Transverse colon (tissue), 4 donors: Measurements from ENCODE around the gene PIK3CB. TPM values are rescaled to one million over a fixed set of nuclear protein-coding genes. Genes with fewer than 3 reads are reported as not detected.

ENCODE experiments used
- DNase-seq: peaks from one replicate; pipeline ENCODE4 v3.0.0-alpha.2; 2019
- H3K27ac ChIP-seq, 4 donors: fragments of 200-600 bp; sonication (generic); 2 replicates each; pipeline ENCODE4 v1.5.1; 2016 to 2018; ENCODE audit warnings: inconsistent platforms in 4 of 4
- H3K27me3 ChIP-seq: fragments of 200-600 bp; sonication (generic); 2 replicates; pipeline ENCODE4 v1.5.1; 2017; ENCODE audit warnings: inconsistent platforms
- H3K36me3 ChIP-seq, 4 donors: fragments of 200-600 bp; sonication (generic); 2 replicates each; pipeline ENCODE4 v1.5.1; 2017 to 2019; ENCODE audit warnings: inconsistent platforms in 4 of 4
- H3K4me1 ChIP-seq, 4 donors: fragments of 200-600 bp; sonication (generic); 2 replicates each; pipeline ENCODE4 v1.5.1; 2017 to 2020; ENCODE audit warnings: inconsistent platforms in 4 of 4
- H3K4me3 ChIP-seq, 4 donors: fragments of 200-600 bp; sonication (generic); 1 replicate in 1 of 4; 2 replicates in 3 of 4; pipeline versions ENCODE4 v1.5.1 to v1.6.1; 2017 to 2019; ENCODE audit warnings: inconsistent platforms in 4 of 4
- H3K9me3 ChIP-seq, 2 donors: fragments of 200-600 bp; sonication (generic); 2 replicates each; pipeline ENCODE4 v1.5.1; 2017 to 2019; ENCODE audit warnings: inconsistent platforms in 2 of 2
- EP300 ChIP-seq: sonication (generic); formaldehyde crosslinking; IDR thresholded peaks from one replicate; pipeline ENCODE4 v1.6.1; 2017; ENCODE audit warnings: antibody characterized with exemption, low read depth
- POLR2A ChIP-seq: fragments of 450-650 bp; IDR thresholded peaks from one replicate; pipeline ENCODE4 v1.6.1; 2016; ENCODE audit warnings: antibody characterized with exemption, mild to moderate bottlenecking, moderate library complexity
- POLR2AphosphoS5 ChIP-seq, 3 donors: sonication (generic); formaldehyde crosslinking; IDR thresholded peaks; one replicate each; pipeline ENCODE4 v1.6.1; 2016; ENCODE audit warnings: antibody characterized with exemption in 3 of 3
- WGBS, 2 donors: methylation state at CpG; one replicate each; pipeline ENCODE4 v1.1.5; 2018; ENCODE audit warnings: low coverage in 1 of 2; 5-methylcytosine and 5-hydroxymethylcytosine counted together
- in situ Hi-C, 4 donors: fragments of 200-750 bp; cut with MboI; loops; one replicate each; pipeline versions ENCODE4 v1.15.0 to v1.15.1; 2017; ENCODE audit warnings: low sequenced_read_pairs in 3 of 4, low pct_ligation_motif_present in 1 of 4, low pct_unique_long_range_greater_than_20kb in 1 of 4
- intact Hi-C: fragments of 100-400 bp; cut with DNase I; formaldehyde crosslinking; loops from one replicate; pipeline ENCODE4 v1.15.1; 2023; ENCODE audit warnings: low total_unique reads
- total RNA-seq, 4 donors: library from RNA; depleted of rRNA; stranded (reverse); fragments of >200 nt; gene quantifications; one replicate each; pipeline ENCODE4 v1.1.0, GENCODE V29; 2016
- TF ChIP-seq, protein P1 (sequence below), 5 experiments: fragments of 200-600 bp in 3 of 5; fragments of 450-650 bp in 2 of 5; sonication (generic) in 3 of 5; IDR thresholded peaks; 1 replicate in 2 of 5; 2 replicates in 3 of 5; pipeline ENCODE4 v1.5.1; 2016 to 2017; ENCODE audit warnings: antibody characterized with exemption in 5 of 5, inconsistent platforms in 3 of 5, mild to moderate bottlenecking in 2 of 5, moderate library complexity in 1 of 5

The PIK3CB gene
- total RNA-seq, 4 donors from 2014 or later = 52.4 to 98.4 (median 76.0) TPM

DNA sequence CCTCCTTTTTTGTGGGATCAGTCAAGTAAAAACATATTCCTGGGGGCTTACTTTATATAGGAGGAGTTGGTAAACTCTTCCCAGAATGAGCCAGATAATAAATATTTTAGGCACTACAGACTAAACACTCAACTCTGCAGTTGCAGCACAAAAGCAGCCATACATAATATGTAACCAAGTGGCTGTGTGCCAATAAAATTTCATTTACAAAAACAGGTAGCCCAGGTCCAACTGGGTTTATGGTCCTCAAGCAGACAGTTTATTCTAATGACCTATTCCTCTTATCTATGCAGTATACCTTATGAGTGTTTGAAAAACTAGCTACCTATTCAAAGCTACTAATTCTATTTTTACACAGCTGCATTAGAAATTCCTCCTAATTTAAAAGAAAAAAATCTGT lies 164.3 kb downstream of the PIK3CB start:
- intact Hi-C loops = no loop called here
- TF ChIP-seq POLR2AphosphoS5 (IDR thresholded peaks at IDR 0.05) = no peak
- TF ChIP-seq, protein P1, sequence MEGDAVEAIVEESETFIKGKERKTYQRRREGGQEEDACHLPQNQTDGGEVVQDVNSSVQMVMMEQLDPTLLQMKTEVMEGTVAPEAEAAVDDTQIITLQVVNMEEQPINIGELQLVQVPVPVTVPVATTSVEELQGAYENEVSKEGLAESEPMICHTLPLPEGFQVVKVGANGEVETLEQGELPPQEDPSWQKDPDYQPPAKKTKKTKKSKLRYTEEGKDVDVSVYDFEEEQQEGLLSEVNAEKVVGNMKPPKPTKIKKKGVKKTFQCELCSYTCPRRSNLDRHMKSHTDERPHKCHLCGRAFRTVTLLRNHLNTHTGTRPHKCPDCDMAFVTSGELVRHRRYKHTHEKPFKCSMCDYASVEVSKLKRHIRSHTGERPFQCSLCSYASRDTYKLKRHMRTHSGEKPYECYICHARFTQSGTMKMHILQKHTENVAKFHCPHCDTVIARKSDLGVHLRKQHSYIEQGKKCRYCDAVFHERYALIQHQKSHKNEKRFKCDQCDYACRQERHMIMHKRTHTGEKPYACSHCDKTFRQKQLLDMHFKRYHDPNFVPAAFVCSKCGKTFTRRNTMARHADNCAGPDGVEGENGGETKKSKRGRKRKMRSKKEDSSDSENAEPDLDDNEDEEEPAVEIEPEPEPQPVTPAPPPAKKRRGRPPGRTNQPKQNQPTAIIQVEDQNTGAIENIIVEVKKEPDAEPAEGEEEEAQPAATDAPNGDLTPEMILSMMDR (IDR thresholded peaks at IDR 0.05) = no peak
- TF ChIP-seq POLR2A = no peak
- no peak for TF ChIP-seq EP300
- H3K27ac ChIP-seq = peak overlapping the region in 1 of 4 donors; percentile 9

DNA sequence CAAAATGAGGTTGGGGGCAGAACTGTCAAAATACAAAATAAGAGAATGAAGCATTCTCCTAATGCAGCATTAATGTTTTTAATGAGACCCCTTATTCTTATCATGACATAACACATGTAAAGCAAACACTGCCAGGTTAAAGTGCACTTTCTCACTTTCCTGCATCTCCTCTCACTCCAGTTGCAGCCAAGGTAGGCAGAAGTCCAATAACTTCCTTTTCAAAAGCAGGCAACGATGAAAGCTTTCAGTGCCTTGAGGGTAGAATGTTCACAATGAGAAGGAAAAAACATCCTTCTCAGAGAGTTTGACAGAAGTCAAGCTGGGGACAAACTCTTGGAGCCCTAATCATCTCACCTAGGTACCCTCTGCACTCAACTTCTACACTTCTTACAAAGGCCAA lies 166.6 kb downstream of the PIK3CB start:
- Histone ChIP-seq H3K4me3 (no peak overlapping the region), H3K27ac (no peak overlapping the region), H3K27me3 (no peaks in the 10 kb centered on the region), H3K36me3 (peaks cover 0 to 31% (median 9%) of the 10 kb centered on the region in 4 donors), H3K9me3 (no peaks in the 10 kb centered on the region), H3K4me1 (peaks cover 0 to 40% (median 10%) of the 10 kb centered on the region in 4 donors)
- TF ChIP-seq POLR2A (no peak), POLR2AphosphoS5 (IDR thresholded peaks at IDR 0.05) (no peak), EP300 (no peak)
- TF ChIP-seq, protein P1 (IDR thresholded peaks at IDR 0.05) = no peak
- intact Hi-C loops (no loop called here), in situ Hi-C loops (no loop called here)
- WGBS, 2 donors = 50 to 58% methylated on average over 1 of the region's 1 CpG
- DNase-seq = no peak

More for the DNA sequence above, 164.3 kb downstream of the PIK3CB start:
- no peaks in the 10 kb centered on the region for H3K27me3 ChIP-seq
- peaks cover 0 to 53% (median 14%) of the 10 kb centered on the region in 4 donors for H3K4me1 ChIP-seq
- H3K4me3 ChIP-seq = no peak overlapping the region
- DNase-seq = no peak
- in situ Hi-C loops = no loop called here
- H3K9me3 ChIP-seq = peaks cover 8 to 12% of the 10 kb centered on the region in 2 donors
- peaks cover 0 to 18% (median 4%) of the 10 kb centered on the region in 4 donors for H3K36me3 ChIP-seq

DNA sequence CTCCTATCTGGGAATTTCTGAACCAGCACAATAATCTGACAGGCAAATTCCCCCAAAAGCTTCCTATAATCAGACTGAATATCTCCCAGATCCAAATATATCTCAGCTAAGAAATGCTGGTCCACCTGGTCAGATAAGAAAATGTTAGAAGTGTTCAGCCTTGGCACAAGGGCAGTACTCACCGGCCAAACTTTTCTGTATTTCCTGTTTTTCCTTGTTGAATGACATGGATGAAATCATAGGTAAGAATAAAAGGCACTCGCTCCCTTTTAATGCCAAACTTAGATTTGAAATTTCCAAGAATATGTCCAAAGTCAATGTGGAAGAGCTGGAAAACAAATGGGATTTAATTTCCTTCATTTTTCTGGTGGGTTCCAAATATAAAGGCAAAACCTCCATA lies 177.2 kb downstream of the PIK3CB start:
- no peak overlapping the region for H3K4me3 ChIP-seq
- no peaks in the 10 kb centered on the region for H3K27me3 ChIP-seq
- H3K27ac ChIP-seq = no peak overlapping the region
- 89 to 100% methylated on average over 2 of the region's 2 CpGs for WGBS, 2 donors
- intact Hi-C loops (no loop called here), in situ Hi-C loops (no loop called here)
- peaks cover 0 to 43% (median 9%) of the 10 kb centered on the region in 4 donors for H3K36me3 ChIP-seq
- H3K4me1 ChIP-seq = no peaks in the 10 kb centered on the region
- TF ChIP-seq, protein P1 (IDR thresholded peaks at IDR 0.05) = no peak
- TF ChIP-seq EP300 (no peak), POLR2A (no peak), POLR2AphosphoS5 (IDR thresholded peaks at IDR 0.05) (no peak)
- no peaks in the 10 kb centered on the region for H3K9me3 ChIP-seq
- no peak for DNase-seq

DNA sequence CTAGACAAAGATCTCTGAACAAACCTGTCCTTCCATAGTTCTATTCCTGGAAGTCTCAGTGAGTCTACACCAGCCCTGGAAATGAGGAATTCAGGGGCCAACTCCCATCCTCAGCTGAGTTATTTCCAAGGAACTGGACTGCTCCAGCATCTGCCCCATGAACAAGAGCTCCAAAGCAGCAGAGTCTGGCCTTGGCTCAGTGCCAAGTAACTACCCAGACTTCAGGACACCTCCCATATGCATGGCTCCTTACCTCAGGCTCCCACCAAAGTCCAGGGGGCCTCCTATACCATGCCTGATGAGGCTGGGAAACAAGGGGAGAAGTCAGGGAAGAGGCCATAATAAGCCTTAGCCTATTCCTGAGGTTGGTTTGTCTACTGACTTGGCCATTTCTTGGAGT lies 181.2 kb downstream of the PIK3CB start:
- TF ChIP-seq, protein P1 (IDR thresholded peaks at IDR 0.05) = no peak
- TF ChIP-seq POLR2AphosphoS5 (IDR thresholded peaks at IDR 0.05) (no peak), EP300 (no peak), POLR2A (no peak)
- in situ Hi-C loops (no loop called here), intact Hi-C loops (no loop called here)
- peaks cover 0 to 74% (median 18%) of the 10 kb centered on the region in 4 donors for H3K36me3 ChIP-seq
- DNase-seq = no peak
- no peaks in the 10 kb centered on the region for H3K4me1 ChIP-seq
- H3K9me3 ChIP-seq = no peaks in the 10 kb centered on the region
- H3K27me3 ChIP-seq = no peaks in the 10 kb centered on the region
- no peak overlapping the region for H3K27ac ChIP-seq
- H3K4me3 ChIP-seq = no peak overlapping the region
